GM23248 (cell line): ENCODE data around the gene GAS2.

Experiments
- EZH2 ChIP-seq: fragments of 200-600 bp; sonication (generic); IDR thresholded peaks from 2 replicates; pipeline ENCODE4 v1.6.1; 2018; ENCODE audit warnings: antibody characterized with exemption, mild to moderate bottlenecking; ENCODE audit not compliant: insufficient read depth, poor library complexity, severe bottlenecking
- EZH2phosphoT487 ChIP-seq: fragments of 200-600 bp; sonication (generic); IDR thresholded peaks from 2 replicates; pipeline ENCODE4 v1.6.1; 2018; ENCODE audit warnings: antibody characterized with exemption, moderate library complexity, mild to moderate bottlenecking, low read depth; ENCODE audit not compliant: insufficient read depth

GRCh38 chr11:22732588-22732987 is 66.2 kb downstream of the GAS2 start:
- no peak for TF ChIP-seq EZH2
- no peak for TF ChIP-seq EZH2phosphoT487
